Coronary artery (tissue), 2 donors: ENCODE results near the gene ATP5MC3.

Experiments
- DNase-seq: peaks from one replicate; pipeline ENCODE4 v3.0.0-alpha.2; 2017; ENCODE audit warnings: low spot score
- H3K27ac ChIP-seq, 2 donors: fragments of 200-600 bp; sonication (generic); one replicate each; pipeline ENCODE4 v1.5.1; 2016 to 2019
- H3K4me3 ChIP-seq: fragments of 200-600 bp; sonication (generic); 2 replicates; pipeline ENCODE4 v1.5.1; 2016; ENCODE audit warnings: mild to moderate bottlenecking, moderate library complexity
- TF ChIP-seq, protein P1 (sequence below): fragments of 200-600 bp; sonication (generic); IDR thresholded peaks from one replicate; pipeline ENCODE4 v1.5.1; 2019; ENCODE audit warnings: antibody characterized with exemption

The ATP5MC3 gene

DNA sequence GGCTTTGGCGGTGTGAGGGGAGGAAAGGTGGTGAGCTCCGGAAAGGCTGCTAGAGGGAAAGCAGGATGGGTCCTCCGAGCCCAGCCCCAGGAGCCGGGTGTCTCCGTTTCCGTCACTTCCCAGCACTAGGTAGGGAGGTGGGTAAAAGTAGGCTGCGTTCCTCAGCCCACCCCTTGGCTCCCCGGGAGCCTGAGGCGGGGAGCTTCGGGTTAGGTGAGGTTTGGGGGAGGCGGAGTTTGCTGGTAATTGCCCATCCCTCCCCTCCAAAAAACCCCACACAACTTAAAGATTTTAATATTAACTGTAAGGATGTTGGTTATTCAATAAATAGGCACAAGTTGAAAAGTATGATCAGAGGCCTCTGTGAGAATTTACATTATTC, 13.0 kb downstream of the ATP5MC3 start:
- DNase-seq, result no peak
- peak overlapping the region; percentile 97 to 100 for H3K27ac ChIP-seq
- H3K4me3 ChIP-seq, result peak overlapping the region; percentile 88
- TF ChIP-seq, protein P1, sequence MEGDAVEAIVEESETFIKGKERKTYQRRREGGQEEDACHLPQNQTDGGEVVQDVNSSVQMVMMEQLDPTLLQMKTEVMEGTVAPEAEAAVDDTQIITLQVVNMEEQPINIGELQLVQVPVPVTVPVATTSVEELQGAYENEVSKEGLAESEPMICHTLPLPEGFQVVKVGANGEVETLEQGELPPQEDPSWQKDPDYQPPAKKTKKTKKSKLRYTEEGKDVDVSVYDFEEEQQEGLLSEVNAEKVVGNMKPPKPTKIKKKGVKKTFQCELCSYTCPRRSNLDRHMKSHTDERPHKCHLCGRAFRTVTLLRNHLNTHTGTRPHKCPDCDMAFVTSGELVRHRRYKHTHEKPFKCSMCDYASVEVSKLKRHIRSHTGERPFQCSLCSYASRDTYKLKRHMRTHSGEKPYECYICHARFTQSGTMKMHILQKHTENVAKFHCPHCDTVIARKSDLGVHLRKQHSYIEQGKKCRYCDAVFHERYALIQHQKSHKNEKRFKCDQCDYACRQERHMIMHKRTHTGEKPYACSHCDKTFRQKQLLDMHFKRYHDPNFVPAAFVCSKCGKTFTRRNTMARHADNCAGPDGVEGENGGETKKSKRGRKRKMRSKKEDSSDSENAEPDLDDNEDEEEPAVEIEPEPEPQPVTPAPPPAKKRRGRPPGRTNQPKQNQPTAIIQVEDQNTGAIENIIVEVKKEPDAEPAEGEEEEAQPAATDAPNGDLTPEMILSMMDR, result no peak

DNA sequence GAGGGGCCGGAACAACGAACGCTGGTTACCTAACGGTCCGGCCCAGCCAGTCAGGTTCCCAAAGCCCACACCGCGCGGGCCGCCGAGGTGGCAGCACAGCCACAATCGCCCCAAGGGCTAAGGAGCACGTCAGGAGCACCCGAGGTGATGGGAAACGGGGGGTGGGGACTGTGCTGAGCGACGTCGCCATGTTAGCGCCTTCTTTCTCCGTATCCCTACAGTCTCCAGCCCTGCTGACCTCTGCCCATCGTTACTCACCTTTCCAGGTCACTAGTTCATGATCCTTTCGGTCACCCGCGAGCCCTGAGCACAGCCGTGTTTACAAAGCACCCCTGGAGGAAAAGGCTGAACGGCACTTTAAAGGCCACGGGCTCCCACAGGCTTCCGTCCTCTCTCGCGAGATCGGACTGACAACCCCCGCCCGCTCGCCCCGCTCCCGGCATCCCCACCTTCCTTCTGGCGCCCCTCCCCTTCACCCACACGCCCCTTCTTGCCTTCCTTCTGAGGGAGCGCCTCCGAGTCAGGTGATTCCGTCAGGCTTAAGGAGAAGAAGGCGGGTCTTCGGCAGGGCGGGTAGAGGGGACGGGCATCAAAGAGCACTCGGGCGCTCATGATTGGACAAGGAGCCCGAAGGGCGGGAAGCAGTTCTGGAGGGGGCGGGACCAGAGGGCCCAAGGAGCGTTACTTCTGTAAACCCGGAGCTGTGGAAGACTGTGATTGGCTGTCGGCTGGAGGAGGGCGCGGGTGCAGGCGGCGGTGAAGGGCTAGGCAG, 13.5 kb downstream of the ATP5MC3 start, which contains the start of gene ATF2:
Gene ATF2, minus strand, starts transcription at position 412 of the 772 bp plus-strand sequence. CDS start 31,760 bp downstream, outside the sequence.
- peak within 1 kb of the TSS; percentile 97 to 100 for H3K27ac ChIP-seq
- peak within 1 kb of the TSS; percentile 88 for H3K4me3 ChIP-seq
- TF ChIP-seq, protein P1, result no peak
- DNase-seq, result peak; percentile 100

DNA sequence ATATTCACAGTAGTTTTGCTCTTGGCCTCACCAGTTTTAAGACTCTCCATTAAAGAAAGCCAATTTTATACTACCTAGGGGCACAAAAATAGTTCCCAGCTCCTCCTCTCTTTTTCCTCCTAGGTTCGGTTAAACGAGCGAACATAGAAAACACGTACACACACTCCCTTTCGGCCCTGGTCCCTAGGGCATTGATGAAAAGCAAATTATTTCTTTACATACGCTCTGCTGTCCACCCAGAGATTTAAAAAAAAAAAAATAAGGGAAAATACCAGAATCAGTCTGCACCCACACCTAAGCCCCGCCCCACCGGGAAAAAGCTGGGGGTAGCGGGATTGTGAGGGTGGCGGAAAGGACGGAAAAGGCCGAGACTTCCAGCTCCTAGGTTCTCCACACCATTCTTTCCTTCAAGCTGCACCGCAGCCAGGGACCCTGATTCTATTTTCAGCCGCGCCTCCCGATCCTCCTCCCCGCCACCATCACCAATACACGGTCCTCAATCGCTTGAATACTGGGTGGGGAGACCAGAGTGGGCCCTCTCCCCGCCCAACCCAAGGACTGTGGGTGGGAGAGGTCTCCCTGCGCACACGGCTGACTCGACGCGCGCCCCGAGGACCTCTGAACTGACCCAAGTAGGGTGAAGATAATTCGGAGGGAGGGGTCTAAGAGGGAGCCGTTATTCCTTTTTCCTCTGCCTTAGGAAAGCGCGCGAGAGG, 14.3 kb downstream of the ATP5MC3 start:
- Histone ChIP-seq H3K27ac (peak overlapping the region; percentile 97 to 100), H3K4me3 (peak overlapping the region; percentile 88)
- DNase-seq, result peak; percentile 78
- TF ChIP-seq, protein P1, result no peak

DNA sequence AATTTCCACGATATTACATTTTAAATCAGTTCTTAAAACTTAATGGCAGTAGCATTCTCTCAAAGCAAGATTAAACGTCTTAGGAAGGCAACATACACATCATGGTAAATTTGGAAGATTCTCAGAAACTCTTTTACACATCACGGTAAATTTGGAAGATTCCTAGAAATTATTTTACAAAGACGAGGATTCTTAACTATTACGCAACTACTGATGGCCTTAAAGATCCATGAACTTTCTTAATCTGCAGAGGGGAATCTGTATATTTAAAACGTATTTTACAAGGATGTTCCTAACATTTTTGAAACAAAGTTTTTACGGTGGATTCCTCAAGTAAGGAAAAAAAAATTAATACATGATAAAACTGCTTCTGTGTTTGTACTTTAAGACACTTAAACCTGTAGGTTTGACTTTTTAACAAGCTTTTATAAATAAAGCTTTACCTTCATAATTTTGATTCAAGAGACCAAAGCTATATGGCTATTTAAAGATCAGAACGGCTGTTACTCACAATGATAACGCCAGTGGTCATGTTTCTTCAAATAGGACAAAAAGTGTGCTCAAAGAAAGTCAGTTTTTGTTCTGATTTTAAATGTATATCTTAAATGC, 15.2 kb downstream of the ATP5MC3 start:
- H3K27ac ChIP-seq, result no peak overlapping the region
- peak overlapping the region; percentile 88 for H3K4me3 ChIP-seq
- DNase-seq, result no peak
- TF ChIP-seq, protein P1, result no peak

DNA sequence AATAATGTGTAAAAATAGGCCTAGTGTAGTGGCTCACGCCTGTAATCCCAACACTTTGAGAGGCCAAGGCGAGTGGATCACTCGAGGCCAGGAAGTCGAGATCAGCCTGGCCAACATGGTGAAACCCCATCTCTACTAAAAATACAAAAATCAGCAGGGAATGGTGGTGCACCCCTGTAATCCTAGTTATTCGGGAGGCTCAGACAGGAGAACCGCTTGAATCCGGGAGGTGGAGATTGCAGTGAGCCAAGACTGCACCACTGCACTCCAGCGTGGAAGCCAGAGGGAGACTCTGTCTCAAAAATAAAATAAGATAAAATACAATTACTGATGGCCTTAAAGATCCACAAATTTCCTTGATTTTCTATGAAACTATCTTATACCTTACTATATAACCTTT, 17.3 kb downstream of the ATP5MC3 start:
- Histone ChIP-seq H3K27ac (no peak overlapping the region), H3K4me3 (no peak overlapping the region)
- TF ChIP-seq, protein P1, result no peak
- no peak for DNase-seq

DNA sequence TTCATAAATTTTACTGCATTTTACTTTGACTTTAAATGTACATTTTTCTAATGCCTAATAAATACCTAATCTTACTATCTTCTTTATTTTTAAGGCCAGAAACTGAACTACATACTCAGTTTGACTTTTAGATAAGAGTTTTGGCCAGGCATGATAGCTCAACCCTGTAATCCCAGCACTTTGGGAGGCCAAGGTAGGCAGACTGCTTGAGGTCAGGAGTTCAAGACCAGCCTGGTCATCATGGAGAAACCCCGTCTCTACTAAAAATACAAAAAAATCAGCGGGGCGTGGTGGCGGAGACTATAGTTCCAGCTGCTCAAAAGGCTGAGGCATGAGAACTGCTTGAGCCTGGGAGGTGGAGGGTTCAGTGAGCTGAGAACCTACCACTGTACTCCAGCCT, 22.6 kb downstream of the ATP5MC3 start:
- TF ChIP-seq, protein P1, result no peak
- Histone ChIP-seq H3K27ac (no peak overlapping the region), H3K4me3 (no peak overlapping the region)
- DNase-seq, result no peak
